T-helper 22 cell (primary cell): ENCODE measurements around the gene SNX10.

ENCODE experiments used
- DNase-seq: peaks from one replicate; pipeline ENCODE4 v3.0.0-alpha.2; 2020; ENCODE audit warnings: low read depth

SNX10 gene

GRCh38 chr7:26298472-26299058 lies 6.9 kb downstream of the SNX10 start:
- no peak for DNase-seq

- DNase-seq, result no peak
These were observed 13.6 kb downstream of the SNX10 start for GRCh38 chr7:26305090-26305868.

DNA sequence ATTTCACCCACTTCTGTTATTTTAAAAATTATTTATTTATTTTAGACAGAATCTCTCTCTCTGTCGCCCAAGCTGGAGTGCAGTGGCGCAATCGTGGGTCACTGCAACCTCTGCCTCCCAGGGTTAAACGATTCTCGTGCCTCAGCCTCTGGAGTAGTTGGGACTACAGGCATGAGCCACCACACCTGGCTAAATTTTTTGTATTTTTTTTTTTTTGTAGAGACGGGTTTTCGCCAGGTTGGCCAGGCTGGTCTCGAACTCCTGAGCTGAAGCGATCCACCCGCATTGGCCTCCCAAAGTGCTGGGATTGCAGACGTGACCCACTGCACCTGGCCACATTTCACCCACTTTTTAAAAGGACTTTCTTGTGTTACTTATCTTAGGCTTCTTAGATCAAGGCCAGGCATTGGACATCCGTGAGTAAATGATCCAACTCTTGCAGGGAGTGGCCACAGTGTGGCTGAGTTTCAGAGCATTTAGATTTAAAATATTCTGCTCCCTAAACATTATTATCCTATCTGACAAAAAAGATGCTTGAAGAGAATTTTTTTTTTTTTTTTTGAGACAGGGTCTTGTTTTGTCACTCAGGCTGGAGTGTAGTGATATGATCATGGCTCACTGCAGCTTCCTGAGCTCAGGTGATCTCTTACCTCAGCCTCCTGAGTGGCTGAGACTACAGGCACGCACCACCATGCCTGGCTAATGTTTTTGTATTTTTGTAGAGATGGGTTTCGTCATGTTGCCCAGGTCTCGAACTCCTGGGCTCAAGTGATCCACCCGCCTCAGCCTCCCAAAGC lies 14.4 kb downstream of the SNX10 start:
- DNase-seq, result no peak

DNA sequence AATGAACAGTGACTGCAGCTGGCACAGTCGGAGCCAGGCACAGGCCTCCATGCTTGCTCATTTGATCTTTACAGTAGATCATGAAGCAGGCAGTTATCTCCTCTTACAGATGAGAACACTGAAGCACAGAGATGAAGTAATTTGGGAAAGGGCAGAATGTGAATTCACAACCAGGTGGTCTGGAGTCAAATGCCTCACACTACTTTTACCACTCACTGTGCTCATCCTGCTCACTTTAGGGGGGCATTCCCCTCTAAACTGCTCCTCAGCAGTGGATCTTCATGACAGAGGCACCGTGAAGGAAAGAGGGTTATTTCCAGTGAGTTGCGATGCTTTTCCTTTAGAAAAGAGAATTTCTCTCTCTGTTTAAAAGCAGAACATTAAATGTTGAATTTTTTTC lies 15.1 kb downstream of the SNX10 start:
- no peak for DNase-seq

DNA sequence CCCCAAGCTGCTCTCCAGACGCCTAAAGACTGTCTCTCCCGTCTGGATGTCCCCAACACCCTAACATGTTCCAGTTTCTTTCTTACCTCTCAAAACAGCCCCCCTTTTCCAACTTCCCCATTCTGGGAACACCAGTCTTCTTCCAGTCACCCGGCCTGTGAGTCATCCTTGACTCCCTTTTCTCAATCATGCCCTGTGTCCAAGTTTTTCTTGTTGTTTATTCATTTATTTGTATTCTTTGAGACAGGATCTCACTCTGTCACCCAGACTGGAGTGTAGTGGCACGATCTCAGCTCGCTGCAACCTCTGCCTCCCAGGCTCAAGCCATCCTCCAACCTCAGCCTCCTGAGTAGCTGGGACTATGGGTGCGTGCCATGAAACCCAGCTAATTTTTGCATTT lies 15.6 kb downstream of the SNX10 start:
- no peak for DNase-seq

DNA sequence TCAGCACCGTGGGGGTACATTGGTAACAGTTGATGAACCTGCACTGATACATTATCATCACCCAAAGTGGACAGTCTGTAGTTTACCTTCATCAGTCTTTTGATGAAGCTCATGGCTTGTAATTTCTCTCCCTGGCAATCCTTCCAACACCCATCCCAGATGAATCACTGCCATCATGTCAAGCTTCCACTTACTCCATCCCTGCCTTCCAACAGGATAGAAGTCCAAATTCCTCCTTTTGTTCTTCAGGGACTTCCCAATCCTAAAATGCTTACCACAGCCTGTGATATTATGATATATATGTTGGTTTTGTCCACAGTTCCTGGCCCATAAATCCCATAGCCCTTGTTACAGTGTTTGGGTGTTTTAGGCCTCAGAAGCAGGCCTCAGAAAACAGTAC lies 16.1 kb downstream of the SNX10 start:
- DNase-seq, result no peak

GRCh38 chr7:26308551-26308950 lies 16.9 kb downstream of the SNX10 start:
- no peak for DNase-seq

DNA sequence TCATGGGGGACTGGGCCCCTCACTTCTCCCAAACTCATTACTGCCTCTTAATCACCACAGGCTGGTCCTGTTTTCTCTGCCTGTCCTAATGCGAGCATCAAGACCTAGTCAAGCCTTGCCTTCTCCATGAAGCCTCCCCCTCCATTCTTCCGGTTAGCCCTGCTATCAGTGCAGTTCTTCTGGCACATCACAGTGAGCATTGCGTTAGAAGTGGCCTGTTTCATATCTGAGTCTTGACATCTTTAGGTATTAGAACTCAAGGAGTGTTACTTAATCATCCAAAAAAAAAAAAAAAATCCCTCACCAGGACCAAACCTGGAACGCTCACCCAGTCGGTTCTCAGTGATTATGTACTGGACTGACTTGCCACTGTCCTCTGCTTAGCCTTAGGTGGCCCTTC lies 17.4 kb downstream of the SNX10 start:
- DNase-seq, result no peak

DNA sequence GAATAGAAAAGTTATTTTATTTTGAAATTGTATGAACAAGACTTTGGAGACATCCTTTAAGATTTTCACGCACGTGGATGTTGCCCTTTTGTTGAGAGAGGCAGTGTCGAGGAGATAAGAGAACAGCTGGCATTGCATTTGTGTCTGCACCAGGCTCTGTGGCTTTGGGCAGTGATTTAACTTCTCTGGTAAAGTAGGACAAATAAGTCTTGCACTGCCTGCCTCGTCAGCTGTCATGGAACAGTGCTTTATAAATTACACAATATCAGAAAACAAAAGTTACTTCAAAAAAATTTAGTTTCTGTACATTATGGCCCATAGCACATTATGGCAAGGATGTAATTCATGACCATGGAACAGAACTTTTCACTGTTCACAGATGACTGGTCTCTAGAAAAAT lies 20.1 kb downstream of the SNX10 start:
- no peak for DNase-seq

GRCh38 chr7:26317211-26317610 lies 25.5 kb downstream of the SNX10 start:
- no peak for DNase-seq

GRCh38 chr7:26318921-26319320 lies 27.3 kb downstream of the SNX10 start:
- no peak for DNase-seq

GRCh38 chr7:26319636-26320035 lies 28.0 kb downstream of the SNX10 start:
- DNase-seq, result no peak

- no peak for DNase-seq
These were observed 29.2 kb downstream of the SNX10 start for GRCh38 chr7:26320878-26321277.

- no peak for DNase-seq
These were observed 29.8 kb downstream of the SNX10 start for GRCh38 chr7:26321435-26321834.

DNA sequence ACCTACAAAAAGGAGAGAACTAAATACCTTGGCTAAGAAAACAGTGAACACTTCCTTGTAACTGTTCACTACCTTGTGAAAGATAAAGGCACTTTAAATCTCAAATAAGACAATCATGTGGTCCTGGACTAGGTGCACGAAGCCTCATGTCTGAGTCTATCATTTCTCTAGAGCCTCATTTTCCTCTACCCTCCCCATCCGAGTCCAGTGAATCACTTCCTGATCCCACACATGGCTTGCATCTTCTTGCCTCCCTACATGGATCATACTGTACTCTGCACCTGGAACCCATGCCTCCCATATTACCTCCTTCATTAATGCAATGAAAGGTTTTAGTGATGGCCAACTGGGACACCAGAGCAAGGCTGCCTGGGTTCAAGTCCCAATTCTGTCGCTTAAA lies 34.5 kb downstream of the SNX10 start:
- no peak for DNase-seq

- no peak for DNase-seq
These were observed 37.1 kb downstream of the SNX10 start for GRCh38 chr7:26328498-26329390.

GRCh38 chr7:26329520-26330255 lies 38.0 kb downstream of the SNX10 start:
- DNase-seq, result no peak

DNA sequence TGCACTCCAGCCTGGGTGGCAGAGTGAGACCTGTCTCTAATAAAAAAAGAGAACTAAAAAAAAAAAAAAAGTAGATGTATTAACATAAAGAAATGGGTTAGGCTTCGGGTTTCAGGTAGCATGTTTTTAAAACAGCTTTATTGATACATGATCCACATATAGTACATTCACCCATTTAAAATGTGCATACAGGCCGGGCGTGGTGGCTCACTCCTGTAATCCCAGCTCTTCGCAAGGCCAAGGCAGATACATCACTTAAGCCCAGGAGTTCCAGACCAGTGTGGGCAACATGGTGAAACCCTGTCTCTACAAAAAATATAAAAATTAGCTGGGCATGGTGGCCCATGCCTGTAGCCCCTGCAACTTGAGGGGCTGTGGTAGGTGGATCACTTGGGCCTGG lies 39.5 kb downstream of the SNX10 start:
- DNase-seq, result no peak

GRCh38 chr7:26331789-26332188 lies 40.1 kb downstream of the SNX10 start:
- DNase-seq, result no peak

DNA sequence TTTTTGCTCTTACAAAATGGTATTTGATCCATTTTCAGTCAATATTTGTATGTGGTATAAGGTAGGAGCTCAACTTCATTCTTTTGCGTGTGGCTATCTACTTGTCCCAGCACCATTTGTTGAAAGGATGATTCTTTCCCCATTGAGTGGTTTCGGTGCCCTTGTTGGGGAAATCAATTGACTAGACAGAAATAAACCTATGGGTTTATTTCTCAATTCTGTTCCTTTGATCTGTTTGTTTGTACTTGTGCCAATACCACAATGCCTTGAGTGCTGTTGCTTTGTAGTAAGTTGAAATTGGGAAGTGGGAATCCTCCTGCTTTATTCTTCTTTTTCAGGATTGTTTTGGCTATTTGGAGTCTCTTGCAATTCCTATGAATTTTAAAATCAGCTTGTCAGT lies 41.0 kb downstream of the SNX10 start:
- DNase-seq, result no peak

GRCh38 chr7:26334166-26334859 lies 42.7 kb downstream of the SNX10 start:
- DNase-seq, result no peak
